BLaER1 treated with 17β-estradiol and CSF1 and Interleukin-3, amounts not matched to agents 10 nM and 100 nM (cell line): Measurements from ENCODE around the gene HSF2.

Source experiments
- H3K27ac ChIP-seq, 11 experiments: shearing (Covaris generic); formaldehyde crosslinking; 2 replicates each; pipeline ENCODE4 v1.8.1; 2022
- H3K27me3 ChIP-seq, 11 experiments: shearing (Covaris generic); formaldehyde crosslinking; 2 replicates each; pipeline ENCODE4 v1.8.1; 2022
- H3K36me3 ChIP-seq, 11 experiments: shearing (Covaris generic); formaldehyde crosslinking; 2 replicates each; pipeline ENCODE4 v1.8.1; 2022
- H3K4me1 ChIP-seq, 10 experiments: shearing (Covaris generic); formaldehyde crosslinking; 2 replicates each; pipeline ENCODE4 v1.8.1; 2022
- H3K4me2 ChIP-seq, 11 experiments: shearing (Covaris generic); formaldehyde crosslinking; 2 replicates each; pipeline ENCODE4 v1.8.1; 2022
- H3K4me3 ChIP-seq, 10 experiments: shearing (Covaris generic); formaldehyde crosslinking; 2 replicates each; pipeline ENCODE4 v1.8.1; 2022
- H3K9ac ChIP-seq, 11 experiments: shearing (Covaris generic); formaldehyde crosslinking; 2 replicates each; pipeline ENCODE4 v1.8.1; 2022
- H3K9me3 ChIP-seq, 11 experiments: shearing (Covaris generic); formaldehyde crosslinking; replicated peaks in 1 of 11; 2 replicates each; pipeline ENCODE4 v1.8.1; 2022
- H4K20me1 ChIP-seq, 11 experiments: shearing (Covaris generic); formaldehyde crosslinking; 2 replicates each; pipeline ENCODE4 v1.8.1; 2022
- Cebpa-rat ChIP-seq, 11 experiments: shearing (Covaris generic); IDR thresholded peaks; 2 replicates each; pipeline ENCODE4 v1.8.1; 2022

Gene HSF2, protein sequence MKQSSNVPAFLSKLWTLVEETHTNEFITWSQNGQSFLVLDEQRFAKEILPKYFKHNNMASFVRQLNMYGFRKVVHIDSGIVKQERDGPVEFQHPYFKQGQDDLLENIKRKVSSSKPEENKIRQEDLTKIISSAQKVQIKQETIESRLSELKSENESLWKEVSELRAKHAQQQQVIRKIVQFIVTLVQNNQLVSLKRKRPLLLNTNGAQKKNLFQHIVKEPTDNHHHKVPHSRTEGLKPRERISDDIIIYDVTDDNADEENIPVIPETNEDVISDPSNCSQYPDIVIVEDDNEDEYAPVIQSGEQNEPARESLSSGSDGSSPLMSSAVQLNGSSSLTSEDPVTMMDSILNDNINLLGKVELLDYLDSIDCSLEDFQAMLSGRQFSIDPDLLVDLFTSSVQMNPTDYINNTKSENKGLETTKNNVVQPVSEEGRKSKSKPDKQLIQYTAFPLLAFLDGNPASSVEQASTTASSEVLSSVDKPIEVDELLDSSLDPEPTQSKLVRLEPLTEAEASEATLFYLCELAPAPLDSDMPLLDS

DNA sequence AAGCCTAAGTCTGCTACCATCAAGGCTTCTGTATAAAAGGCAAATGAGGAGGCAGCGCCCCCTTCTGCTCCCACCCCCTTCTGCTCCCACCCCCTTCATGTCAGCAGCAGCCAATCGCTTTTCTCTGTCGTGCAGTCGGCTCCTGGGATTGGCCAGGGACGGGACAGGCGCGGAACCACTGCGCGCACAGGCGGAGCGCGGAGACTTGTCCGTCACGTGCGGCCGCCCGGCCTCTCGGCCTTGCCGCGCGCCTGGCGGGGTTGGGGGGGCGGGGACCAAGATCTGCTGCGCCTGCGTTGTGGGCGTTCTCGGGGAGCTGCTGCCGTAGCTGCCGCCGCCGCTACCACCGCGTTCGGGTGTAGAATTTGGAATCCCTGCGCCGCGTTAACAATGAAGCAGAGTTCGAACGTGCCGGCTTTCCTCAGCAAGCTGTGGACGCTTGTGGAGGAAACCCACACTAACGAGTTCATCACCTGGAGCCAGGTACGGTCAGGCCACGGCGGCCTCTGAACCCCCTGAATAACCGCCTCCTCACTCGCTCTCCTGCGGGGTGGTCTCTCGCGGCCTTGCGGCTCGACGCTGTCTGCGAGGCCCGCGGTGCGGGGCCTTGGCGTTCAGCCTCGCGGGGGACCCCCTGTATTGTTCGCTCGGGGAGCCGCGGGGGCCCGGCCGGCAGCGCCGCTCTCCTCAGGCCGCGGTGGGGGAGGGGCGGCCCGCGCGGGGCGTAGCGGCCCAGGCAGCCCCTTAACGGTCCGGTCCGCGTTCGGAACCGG is at the start of gene HSF2:
HSF2 (plus strand) TSS at position 305 of the 773 bp plus-strand sequence; CDS start at position 391, 86 bp downstream.
- peak within 1 kb of the TSS; percentile 75 to 95 (median 88) for H3K4me2 ChIP-seq
- peak within 1 kb of the TSS; percentile 81 to 97 (median 96) for H3K27ac ChIP-seq
- H3K4me3 ChIP-seq, result peak within 1 kb of the TSS; percentile 91 to 100 (median 98)
- H3K9ac ChIP-seq, result peak within 1 kb of the TSS; percentile 93 to 98 (median 98)
- peaks cover 0 to 11% (median 0%) of the 10 kb centered on the region in 11 experiments; a peak in 3 of 22 replicates for H3K9me3 ChIP-seq
- peaks cover 0 to 32% (median 10%) of the 10 kb centered on the region in 11 experiments; a peak in 7 of 22 replicates for H4K20me1 ChIP-seq
- no peaks in the 10 kb centered on the region for H3K27me3 ChIP-seq
- TF ChIP-seq Cebpa-rat (IDR thresholded peaks at IDR 0.05), result no peak
- H3K36me3 ChIP-seq, result peaks cover 0 to 29% (median 4%) of the 10 kb centered on the region in 11 experiments; a peak in 9 of 22 replicates
- peaks cover 11 to 23% (median 15%) of the 10 kb centered on the region in 10 experiments for H3K4me1 ChIP-seq

DNA sequence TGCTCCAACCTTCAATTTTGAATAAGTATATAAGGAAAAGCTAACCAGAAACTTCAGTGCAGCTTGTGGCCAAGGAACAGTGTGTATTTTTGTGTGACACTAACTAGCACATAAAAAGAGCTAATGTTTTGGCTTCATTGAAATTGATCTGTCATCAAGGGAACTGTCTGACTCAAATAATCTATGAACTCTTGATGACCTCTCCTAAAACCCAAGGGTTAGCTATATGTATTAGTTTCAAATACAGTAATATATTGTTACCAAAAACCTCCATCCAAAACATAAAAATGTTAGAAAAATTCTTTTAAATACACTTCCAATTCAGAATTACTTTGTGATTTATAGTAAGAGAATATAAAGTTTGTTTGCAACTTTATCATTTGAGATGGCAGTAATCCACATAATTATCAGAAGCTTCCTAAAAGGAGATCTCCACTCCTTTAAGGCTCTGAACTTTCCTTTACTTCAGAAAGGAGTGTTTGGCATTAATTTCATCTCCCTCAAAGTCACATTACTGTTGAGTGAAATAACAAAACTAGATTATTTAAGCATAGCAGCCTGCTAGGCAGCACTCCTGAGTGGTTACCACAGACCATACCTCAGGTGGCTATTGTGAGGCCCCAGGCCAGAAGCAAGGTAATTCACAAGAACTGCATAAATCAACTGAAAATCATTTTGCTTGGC is 46.3 kb upstream of the HSF2 start:
- Histone ChIP-seq H3K27me3 (no peaks in the 10 kb centered on the region), H3K4me1 (no peaks in the 10 kb centered on the region), H3K36me3 (no peaks in the 10 kb centered on the region), H4K20me1 (no peaks in the 10 kb centered on the region), H3K4me2 (no peak overlapping the region), H3K9me3 (no peaks in the 10 kb centered on the region), H3K4me3 (no peak overlapping the region), H3K27ac (no peak overlapping the region), H3K9ac (no peak overlapping the region)
- no peak for TF ChIP-seq Cebpa-rat (IDR thresholded peaks at IDR 0.05)

DNA sequence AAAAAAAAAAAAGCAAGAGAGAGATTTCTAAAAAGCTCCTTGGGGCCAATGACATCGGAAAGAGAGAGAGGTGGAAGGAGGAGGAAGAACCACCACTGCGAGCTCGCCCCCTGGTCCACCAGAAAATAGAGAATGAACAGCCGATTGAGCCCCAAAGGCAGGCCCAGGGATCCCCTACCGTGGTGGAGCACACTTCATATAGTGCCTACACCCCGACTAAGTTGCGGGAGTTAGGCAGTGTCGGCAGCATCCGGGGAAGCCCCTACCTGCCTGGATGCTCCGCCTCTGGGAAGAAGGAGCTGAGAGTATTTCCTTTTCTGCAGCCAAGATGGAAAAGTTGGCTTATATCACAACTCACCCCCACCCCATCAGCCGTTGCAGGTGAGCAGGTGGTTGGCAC is 38.6 kb upstream of the HSF2 start:
- Histone ChIP-seq H3K36me3 (no peaks in the 10 kb centered on the region), H3K4me1 (no peaks in the 10 kb centered on the region), H3K27me3 (no peaks in the 10 kb centered on the region), H4K20me1 (no peaks in the 10 kb centered on the region), H3K4me2 (no peak overlapping the region), H3K9ac (no peak overlapping the region), H3K4me3 (no peak overlapping the region), H3K9me3 (peaks cover 0 to 9% (median 0%) of the 10 kb centered on the region in 11 experiments; a peak in 2 of 22 replicates), H3K27ac (no peak overlapping the region)
- no peak for TF ChIP-seq Cebpa-rat (IDR thresholded peaks at IDR 0.05)

DNA sequence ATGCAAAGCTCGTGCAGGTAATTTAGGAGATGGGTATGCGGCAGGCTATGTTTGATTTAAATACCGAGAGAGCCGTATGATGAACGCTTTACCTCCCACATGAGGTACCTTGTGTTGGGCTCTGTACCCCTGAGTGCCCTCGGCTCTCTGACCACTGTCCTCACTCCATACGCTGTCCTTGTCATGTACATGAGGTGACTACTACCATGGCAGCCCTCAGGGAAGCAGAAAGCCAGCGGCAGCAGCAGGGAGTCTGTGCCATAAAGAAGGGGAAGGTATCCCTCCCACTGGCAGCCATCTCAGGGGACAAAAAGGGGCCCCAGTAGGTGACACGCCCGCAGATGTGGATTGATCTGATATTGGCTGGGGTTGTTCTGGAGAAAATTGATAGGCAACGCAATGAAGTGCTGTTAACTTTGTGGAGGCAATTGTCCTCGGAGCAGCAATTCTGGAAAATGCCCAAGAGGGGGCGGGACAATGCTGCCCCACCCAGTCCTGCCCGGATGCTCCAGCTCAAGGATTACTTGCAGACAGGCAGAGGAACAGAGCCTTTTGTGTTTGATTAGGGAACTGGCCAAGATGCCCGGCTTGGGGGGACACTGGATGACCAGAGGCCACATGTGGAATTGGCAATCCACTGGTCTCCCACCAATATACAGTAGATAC is 38.0 kb upstream of the HSF2 start:
- H3K9me3 ChIP-seq, result peaks cover 0 to 15% (median 0%) of the 10 kb centered on the region in 11 experiments; a peak in 4 of 22 replicates
- H3K4me3 ChIP-seq, result no peak overlapping the region
- no peak for TF ChIP-seq Cebpa-rat (IDR thresholded peaks at IDR 0.05)
- no peaks in the 10 kb centered on the region for H4K20me1 ChIP-seq
- no peak overlapping the region for H3K27ac ChIP-seq
- H3K36me3 ChIP-seq, result no peaks in the 10 kb centered on the region
- no peaks in the 10 kb centered on the region for H3K4me1 ChIP-seq
- no peak overlapping the region for H3K4me2 ChIP-seq
- H3K27me3 ChIP-seq, result no peaks in the 10 kb centered on the region
- no peak overlapping the region for H3K9ac ChIP-seq

DNA sequence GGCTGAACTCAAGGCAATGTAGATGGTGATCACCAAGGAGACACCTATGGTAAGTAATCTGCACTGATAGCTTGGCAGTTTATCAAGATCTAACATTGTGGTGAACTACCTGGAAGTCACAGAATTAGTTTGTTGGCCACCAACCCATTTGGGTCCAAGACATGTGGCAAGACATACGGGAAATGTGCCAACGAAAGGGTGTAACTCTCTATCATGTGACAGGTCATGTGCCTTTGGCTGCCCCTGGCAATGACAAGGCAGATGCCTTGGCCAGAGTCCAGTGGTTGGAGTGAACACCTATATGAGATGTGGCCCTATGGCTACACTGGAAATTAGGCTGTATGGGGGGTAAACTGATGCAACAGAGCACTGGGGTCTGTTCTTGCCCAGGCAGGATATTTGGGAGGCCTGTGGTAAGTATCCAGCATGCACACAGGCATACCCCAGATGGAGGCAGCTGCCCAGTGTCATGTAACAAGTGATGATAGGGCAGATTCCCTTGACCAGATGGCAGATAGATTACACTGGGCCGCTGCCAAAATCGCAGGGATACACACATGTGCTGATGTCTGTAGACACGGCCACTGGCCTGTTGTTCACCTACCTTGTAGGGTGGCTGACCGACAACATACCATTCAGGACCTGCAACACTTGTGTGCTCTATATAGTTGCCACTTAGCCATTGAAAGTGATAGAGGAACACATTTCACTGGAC is 35.5 kb upstream of the HSF2 start:
- H3K27ac ChIP-seq, result no peak overlapping the region
- no peaks in the 10 kb centered on the region for H4K20me1 ChIP-seq
- no peak overlapping the region for H3K4me2 ChIP-seq
- H3K36me3 ChIP-seq, result no peaks in the 10 kb centered on the region
- no peak for TF ChIP-seq Cebpa-rat (IDR thresholded peaks at IDR 0.05)
- H3K9me3 ChIP-seq, result peaks cover 0 to 15% (median 0%) of the 10 kb centered on the region in 11 experiments; a peak in 4 of 22 replicates
- H3K4me3 ChIP-seq, result no peak overlapping the region
- H3K9ac ChIP-seq, result no peak overlapping the region
- no peaks in the 10 kb centered on the region for H3K4me1 ChIP-seq
- H3K27me3 ChIP-seq, result no peaks in the 10 kb centered on the region

DNA sequence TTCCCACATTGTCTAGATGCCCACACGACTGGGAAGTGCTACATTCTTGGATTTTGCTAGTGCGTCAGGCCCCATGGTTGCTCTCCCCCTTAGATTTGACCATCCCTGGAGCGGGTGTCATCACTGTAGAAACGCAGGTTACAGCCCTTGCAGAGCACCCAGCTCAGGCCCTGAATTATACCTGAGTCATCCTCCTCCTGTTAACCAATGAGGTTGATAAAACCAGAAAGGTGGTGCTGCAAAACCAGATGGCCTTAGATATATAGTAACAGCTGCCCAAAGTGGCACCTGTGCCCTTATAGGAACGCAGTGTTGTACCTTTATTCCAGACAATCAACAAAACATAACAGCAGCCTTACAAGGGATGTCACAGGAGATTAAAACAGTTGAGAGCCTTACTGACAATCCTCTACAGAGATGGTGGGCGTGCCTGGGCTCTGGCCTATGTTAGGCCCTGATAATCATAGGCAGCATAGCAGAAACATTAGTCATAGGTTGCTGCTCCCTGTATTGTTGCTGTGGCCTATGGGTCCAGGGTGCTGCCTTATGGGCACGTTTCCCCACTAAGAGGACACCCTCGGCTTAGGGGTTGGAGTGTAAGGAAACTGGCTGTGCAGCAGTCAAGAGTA is 33.6 kb upstream of the HSF2 start:
- Histone ChIP-seq H3K27me3 (no peaks in the 10 kb centered on the region), H3K9ac (no peak overlapping the region), H3K27ac (no peak overlapping the region), H3K9me3 (peaks cover 0 to 15% (median 0%) of the 10 kb centered on the region in 11 experiments; a peak in 4 of 22 replicates), H3K4me2 (no peak overlapping the region), H3K36me3 (no peaks in the 10 kb centered on the region), H4K20me1 (no peaks in the 10 kb centered on the region), H3K4me3 (no peak overlapping the region), H3K4me1 (no peaks in the 10 kb centered on the region)
- no peak for TF ChIP-seq Cebpa-rat (IDR thresholded peaks at IDR 0.05)

DNA sequence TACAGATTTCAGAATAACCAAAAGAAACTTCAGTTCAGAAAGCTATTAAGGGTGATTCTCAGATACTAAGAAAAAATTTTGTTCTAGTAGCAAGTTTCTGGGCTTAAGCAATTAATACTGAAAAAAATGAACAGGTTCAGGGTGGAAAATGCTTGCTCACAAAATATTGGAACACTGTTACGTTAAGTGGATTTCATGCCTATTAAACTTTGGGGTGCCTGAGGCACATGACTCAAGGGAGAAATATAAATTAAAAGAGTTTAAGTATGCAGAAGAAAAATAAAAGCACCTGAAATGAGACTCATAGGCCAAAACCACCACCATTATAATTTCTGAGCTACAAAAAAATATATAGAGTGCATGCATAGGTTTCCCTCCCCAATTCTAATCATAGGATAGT is 32.3 kb upstream of the HSF2 start:
- Histone ChIP-seq H3K36me3 (no peaks in the 10 kb centered on the region), H3K4me2 (no peak overlapping the region), H4K20me1 (no peaks in the 10 kb centered on the region), H3K9me3 (peaks cover 0 to 15% (median 0%) of the 10 kb centered on the region in 11 experiments; a peak in 4 of 22 replicates), H3K4me1 (no peaks in the 10 kb centered on the region), H3K27me3 (no peaks in the 10 kb centered on the region), H3K9ac (no peak overlapping the region), H3K27ac (no peak overlapping the region), H3K4me3 (no peak overlapping the region)
- TF ChIP-seq Cebpa-rat (IDR thresholded peaks at IDR 0.05), result no peak

DNA sequence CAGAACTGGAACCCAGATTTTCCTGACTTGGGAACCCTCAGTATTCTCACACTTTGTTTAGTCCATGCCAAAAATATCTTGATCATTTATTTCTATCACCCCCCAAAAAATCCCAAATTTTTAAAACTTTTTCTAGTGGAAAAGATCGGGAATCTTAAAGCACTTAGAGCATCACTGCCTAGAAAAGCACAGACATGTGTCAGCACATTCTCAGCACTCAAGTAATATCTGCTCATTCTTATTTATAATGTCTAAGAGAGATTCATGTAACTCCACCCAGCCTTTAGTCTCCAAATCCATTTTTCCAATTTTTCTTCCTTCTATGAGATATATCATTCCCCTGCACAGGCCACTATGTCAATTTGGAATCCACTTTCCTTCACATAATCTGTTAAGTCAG is 29.9 kb upstream of the HSF2 start:
- Histone ChIP-seq H4K20me1 (no peaks in the 10 kb centered on the region), H3K4me3 (no peak overlapping the region), H3K9ac (no peak overlapping the region), H3K27ac (no peak overlapping the region), H3K36me3 (no peaks in the 10 kb centered on the region), H3K4me1 (no peaks in the 10 kb centered on the region), H3K9me3 (peaks cover 0 to 15% (median 0%) of the 10 kb centered on the region in 11 experiments; a peak in 4 of 22 replicates), H3K4me2 (no peak overlapping the region), H3K27me3 (no peaks in the 10 kb centered on the region)
- TF ChIP-seq Cebpa-rat (IDR thresholded peaks at IDR 0.05), result no peak
